Activated CD4-positive, alpha-beta T cell treated with anti-CD3 and anti-CD28 coated beads, Interleukin-2, amount 50 U/mL, for 1 hour (primary cell): Measurements from ENCODE around the gene SPDYE8.
"Not testable (repeated sequence)": the region's sequence is repeated elsewhere in the genome, so short reads cannot be mapped to it uniquely, and the experiment has no call there.

Experiments used
- DNase-seq: peaks from one replicate; pipeline ENCODE4 v3.0.0-alpha.2; 2020

SPDYE8 gene

GRCh38 chr7:73029666-73030065 lies at the start of gene SPDYE8:
TSS of gene SPDYE8 (minus strand) at chr7:73029766. CDS start at chr7:73027966, 1,800 bp downstream.
- DNase-seq, result not testable (repeated sequence)

GRCh38 chr7:73057811-73058210 lies 28.2 kb upstream of the SPDYE8 start, which contains the start of gene SPDYE11:
TSS of gene SPDYE11 (minus strand) at chr7:73057911. CDS start at chr7:73056111, 1,800 bp downstream.
- not testable (repeated sequence) for DNase-seq

GRCh38 chr7:73006491-73006890 lies 23.1 kb downstream of the SPDYE8 start:
- DNase-seq, result not testable (repeated sequence)

GRCh38 chr7:73005693-73006447 lies 23.7 kb downstream of the SPDYE8 start:
- peak; percentile 79 for DNase-seq

GRCh38 chr7:73005356-73005692 lies 24.2 kb downstream of the SPDYE8 start:
- peak; percentile 61 for DNase-seq

- not testable (repeated sequence) for DNase-seq
These were observed 31.6 kb downstream of the SPDYE8 start for GRCh38 chr7:72997887-72998468.

GRCh38 chr7:72997447-72997846 lies 32.1 kb downstream of the SPDYE8 start:
- not testable (repeated sequence) for DNase-seq

GRCh38 chr7:72995484-72995883 lies 34.1 kb downstream of the SPDYE8 start:
- DNase-seq, result not testable (repeated sequence)

GRCh38 chr7:72990146-72990913 lies 39.2 kb downstream of the SPDYE8 start:
- DNase-seq, result not testable (repeated sequence)

GRCh38 chr7:72982084-72982483 lies 47.5 kb downstream of the SPDYE8 start:
- not testable (repeated sequence) for DNase-seq

GRCh38 chr7:72980382-72980781 lies 49.2 kb downstream of the SPDYE8 start:
- DNase-seq, result not testable (repeated sequence)

- DNase-seq, result not testable (repeated sequence)
These were observed 53.1 kb downstream of the SPDYE8 start for GRCh38 chr7:72976434-72976833.

- DNase-seq, result not testable (repeated sequence)
These were observed 53.8 kb downstream of the SPDYE8 start for GRCh38 chr7:72975656-72976286.

- DNase-seq, result not testable (repeated sequence)
These were observed 54.8 kb downstream of the SPDYE8 start for GRCh38 chr7:72974781-72975180.

- DNase-seq, result not testable (repeated sequence)
These were observed 58.1 kb downstream of the SPDYE8 start for GRCh38 chr7:72971505-72971904.
